ENCODE results near the gene AMN.

The AMN gene

DNA sequence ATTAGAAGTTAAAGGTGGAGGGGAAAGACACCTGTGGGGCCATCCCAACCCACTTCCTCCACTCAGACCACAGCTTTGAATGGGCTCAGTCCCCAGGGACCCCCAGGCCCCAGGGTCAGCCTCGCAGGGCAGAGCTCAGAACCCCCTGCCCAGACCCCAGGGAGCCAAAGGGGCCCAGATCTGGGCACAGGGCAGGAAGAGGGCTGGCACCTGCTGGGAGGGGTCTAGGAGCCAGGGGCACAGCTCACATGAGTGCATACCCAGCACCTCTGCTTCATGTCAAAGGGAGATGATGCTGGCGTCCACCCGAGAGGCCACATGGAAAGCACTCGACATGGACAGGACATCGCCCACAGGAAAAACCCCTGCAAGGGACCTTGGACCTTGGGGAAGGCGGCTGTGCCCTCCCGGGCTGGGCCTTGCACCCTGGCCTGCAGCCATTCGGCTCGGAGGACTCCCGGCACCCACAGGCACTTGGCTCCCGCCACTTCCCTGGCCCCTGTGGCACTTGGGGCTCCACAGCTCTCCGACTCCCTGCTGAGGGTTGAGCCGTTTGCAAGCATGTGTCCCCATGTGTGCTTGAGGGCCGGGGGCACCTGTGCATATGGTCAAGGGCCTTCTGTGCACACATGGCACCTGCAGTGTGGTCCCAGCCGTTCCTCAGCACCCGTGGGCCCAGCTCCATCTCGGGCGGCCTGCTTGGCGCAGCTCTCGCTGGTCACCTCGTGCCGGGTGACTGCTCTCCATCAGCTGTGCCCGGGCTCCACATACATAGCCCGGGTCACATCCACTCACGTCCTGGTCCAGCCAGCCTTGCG, 7.8 kb upstream of the AMN start:
- no peak overlapping the region for H3K4me3 ChIP-seq (ENCODE audit: low read depth, low read length)
- TF ChIP-seq, protein P1, sequence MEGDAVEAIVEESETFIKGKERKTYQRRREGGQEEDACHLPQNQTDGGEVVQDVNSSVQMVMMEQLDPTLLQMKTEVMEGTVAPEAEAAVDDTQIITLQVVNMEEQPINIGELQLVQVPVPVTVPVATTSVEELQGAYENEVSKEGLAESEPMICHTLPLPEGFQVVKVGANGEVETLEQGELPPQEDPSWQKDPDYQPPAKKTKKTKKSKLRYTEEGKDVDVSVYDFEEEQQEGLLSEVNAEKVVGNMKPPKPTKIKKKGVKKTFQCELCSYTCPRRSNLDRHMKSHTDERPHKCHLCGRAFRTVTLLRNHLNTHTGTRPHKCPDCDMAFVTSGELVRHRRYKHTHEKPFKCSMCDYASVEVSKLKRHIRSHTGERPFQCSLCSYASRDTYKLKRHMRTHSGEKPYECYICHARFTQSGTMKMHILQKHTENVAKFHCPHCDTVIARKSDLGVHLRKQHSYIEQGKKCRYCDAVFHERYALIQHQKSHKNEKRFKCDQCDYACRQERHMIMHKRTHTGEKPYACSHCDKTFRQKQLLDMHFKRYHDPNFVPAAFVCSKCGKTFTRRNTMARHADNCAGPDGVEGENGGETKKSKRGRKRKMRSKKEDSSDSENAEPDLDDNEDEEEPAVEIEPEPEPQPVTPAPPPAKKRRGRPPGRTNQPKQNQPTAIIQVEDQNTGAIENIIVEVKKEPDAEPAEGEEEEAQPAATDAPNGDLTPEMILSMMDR (IDR thresholded peaks at IDR 0.05; ENCODE audit: low read depth, low read length): no peak
- TF ChIP-seq MYC (IDR thresholded peaks at IDR 0.05; ENCODE audit: low read depth, low read length) (no peak), POLR2A (IDR thresholded peaks at IDR 0.05; ENCODE audit: extremely low read depth, insufficient read length) (no peak)
- TF ChIP-seq, protein P2, sequence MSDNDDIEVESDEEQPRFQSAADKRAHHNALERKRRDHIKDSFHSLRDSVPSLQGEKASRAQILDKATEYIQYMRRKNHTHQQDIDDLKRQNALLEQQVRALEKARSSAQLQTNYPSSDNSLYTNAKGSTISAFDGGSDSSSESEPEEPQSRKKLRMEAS (IDR thresholded peaks at IDR 0.05; ENCODE audit: low read depth, low read length): no peak
- no peak for DNase-seq (ENCODE audit: low read depth)

DNA sequence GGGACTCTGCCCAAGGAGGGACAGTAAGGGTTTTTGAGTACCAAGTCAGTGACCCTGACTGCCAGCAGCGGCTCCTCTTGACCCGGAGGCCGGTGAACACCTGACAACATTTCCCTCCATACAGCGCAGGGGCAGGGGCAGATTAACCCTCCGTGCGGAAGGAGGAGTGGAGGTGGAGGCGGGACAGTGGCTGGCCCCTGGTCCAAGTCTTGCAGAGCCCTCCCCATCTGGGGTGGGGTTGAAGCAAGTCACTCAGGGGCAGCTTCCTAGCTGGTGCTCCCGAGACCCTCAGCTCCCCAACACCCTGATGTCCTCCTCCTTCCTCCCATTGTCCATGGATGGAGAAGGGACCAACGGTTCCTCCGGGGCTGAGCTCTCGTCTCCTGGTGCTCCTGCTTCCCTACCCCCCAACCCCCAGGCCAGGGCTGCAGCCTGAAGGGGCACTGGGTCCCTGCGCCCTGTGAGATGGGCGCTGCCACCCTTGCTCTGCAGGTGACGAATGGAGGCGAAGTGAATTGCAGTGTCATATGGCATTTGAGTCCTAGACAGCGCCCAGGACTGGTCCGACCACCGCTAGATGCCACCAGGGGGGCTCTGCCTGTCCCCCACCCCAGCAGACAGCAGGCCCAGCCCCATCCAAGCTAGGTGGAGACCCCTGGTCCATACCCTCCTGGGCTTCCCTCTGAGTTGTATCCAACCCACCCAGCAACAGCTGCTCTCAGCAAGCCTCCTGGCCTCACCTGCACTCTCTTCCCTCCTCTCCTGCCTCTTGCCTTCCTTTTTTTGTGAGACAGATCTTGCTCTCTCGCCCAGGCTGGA, 7.0 kb upstream of the AMN start:
- H3K4me3 ChIP-seq (ENCODE audit: low read depth, low read length): no peak overlapping the region
- TF ChIP-seq, protein P2 (IDR thresholded peaks at IDR 0.05; ENCODE audit: low read depth, low read length): no peak

DNA sequence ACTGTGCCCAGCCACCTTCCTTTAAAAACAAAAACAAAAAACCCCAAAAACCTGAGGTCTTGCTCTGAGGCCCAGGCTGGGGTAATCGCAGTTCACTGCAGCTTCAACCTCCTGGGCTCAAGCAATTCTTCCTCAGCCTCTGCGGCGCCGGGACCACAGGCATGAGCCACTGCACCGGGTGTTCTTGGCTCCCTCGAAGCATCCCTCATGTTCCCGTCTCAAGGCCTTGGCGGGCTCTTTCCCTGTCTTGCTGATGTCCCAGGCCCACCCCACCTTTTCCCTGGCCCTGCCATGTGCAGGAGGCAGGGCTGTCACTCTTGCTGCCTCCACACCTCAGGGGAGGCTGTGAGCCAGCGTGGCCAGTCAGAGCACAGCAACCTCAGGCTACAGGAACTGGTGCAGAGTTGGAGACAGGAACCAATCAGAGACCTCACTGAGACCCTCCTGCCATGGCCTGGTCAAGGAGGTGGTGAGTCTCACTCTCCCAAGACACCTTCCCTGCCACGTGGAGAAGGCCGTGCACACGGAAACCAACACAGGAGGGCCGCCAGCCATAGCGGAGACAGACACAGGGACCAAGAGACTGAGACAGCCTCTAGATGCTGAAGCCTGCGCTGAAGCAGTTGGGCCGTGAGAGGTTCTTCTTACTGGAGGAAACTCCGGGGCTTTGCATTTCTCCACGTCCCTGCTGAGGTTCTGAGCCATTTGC, 6.0 kb upstream of the AMN start:
- no peak for DNase-seq (ENCODE audit: low read depth)
- no peak overlapping the region for H3K4me3 ChIP-seq (ENCODE audit: low read depth, low read length)
- TF ChIP-seq, protein P1 (IDR thresholded peaks at IDR 0.05; ENCODE audit: low read depth, low read length): no peak
- TF ChIP-seq, protein P2 (IDR thresholded peaks at IDR 0.05; ENCODE audit: low read depth, low read length): no peak
- TF ChIP-seq POLR2A (IDR thresholded peaks at IDR 0.05; ENCODE audit: extremely low read depth, insufficient read length): no peak
- no peak for TF ChIP-seq MYC (IDR thresholded peaks at IDR 0.05; ENCODE audit: low read depth, low read length)

More for the DNA sequence above, 7.0 kb upstream of the AMN start:
- no peak for DNase-seq (ENCODE audit: low read depth)

DNA sequence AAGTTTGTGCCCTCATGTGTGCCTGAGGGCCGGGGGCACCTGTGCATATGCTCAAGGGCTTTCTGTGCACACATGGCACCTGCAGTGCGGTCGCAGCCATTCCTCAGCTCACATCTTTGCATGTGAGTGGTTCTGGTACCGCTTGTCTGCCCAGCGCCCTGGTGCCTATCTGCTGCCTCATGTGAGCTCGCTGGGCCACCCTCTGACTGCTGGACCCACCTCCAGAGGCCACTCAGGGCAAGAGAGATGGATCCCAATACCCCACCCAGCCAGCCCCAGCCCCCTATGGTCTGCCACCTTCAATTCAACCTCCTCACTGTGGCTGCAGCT, 5.4 kb upstream of the AMN start:
- TF ChIP-seq POLR2A (IDR thresholded peaks at IDR 0.05; ENCODE audit: extremely low read depth, insufficient read length) (no peak), MYC (IDR thresholded peaks at IDR 0.05; ENCODE audit: low read depth, low read length) (no peak)
- TF ChIP-seq, protein P1 (IDR thresholded peaks at IDR 0.05; ENCODE audit: low read depth, low read length): no peak
- TF ChIP-seq, protein P2 (IDR thresholded peaks at IDR 0.05; ENCODE audit: low read depth, low read length): no peak
- DNase-seq (ENCODE audit: low read depth): no peak
- no peak overlapping the region for H3K4me3 ChIP-seq (ENCODE audit: low read depth, low read length)

DNA sequence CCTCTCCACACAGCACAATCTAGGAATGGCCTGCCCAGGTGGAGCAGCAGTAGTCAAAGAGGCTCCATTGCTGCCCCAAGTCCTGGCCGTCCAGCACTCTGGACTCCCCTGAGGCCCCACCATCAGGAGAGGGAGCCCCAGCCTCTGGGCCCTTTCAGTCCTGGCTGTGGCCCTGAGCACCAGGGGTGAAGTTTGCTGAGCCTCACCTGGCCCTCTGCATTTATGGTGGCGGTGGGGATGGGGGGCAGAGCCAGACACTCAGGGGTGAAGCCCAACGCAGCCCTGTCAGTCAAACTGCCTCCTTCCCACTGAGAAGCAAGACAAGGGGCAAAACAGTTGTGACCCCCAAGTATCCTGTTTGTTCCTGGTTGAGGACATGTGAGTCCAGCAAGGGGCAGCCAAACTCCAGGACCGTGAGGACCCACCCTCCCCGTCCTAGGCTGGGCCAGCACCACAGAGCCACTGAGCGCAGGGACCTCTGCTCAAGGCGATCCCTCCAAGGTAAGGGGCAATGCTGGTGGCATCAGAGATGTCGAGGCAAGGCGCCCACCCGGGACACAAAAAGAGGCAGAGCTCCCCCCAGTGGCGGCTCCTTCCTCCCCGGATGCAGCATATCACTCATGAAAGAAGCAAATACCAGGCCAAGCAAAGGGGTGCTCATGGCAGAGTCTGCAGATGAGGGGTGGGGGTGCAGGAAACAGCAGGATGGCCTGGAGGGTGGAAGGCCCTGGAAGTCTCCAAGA, 4.8 kb upstream of the AMN start:
- TF ChIP-seq, protein P2 (IDR thresholded peaks at IDR 0.05; ENCODE audit: low read depth, low read length): no peak
- TF ChIP-seq, protein P1 (IDR thresholded peaks at IDR 0.05; ENCODE audit: low read depth, low read length): peak; percentile 70
- peak; percentile 68 for DNase-seq (ENCODE audit: low read depth)
- no peak overlapping the region for H3K4me3 ChIP-seq (ENCODE audit: low read depth, low read length)
